WI38 (cell line): ENCODE measurements around the gene TM2D3.
"Not testable (repeated sequence)": the region's sequence is repeated elsewhere in the genome, so short reads cannot be mapped to it uniquely, and the experiment has no call there.

ENCODE experiments used
- H3K4me3 ChIP-seq: 2 replicates; pipeline ENCODE4 v1.5.1; 2011; ENCODE audit warnings: low read depth, mild to moderate bottlenecking, control low read depth, low read length
- CTCF ChIP-seq: IDR thresholded peaks from 2 replicates; pipeline ENCODE4 v1.5.1; 2012; ENCODE audit warnings: low read depth, mild to moderate bottlenecking, control low read depth, low read length

Gene TM2D3

DNA sequence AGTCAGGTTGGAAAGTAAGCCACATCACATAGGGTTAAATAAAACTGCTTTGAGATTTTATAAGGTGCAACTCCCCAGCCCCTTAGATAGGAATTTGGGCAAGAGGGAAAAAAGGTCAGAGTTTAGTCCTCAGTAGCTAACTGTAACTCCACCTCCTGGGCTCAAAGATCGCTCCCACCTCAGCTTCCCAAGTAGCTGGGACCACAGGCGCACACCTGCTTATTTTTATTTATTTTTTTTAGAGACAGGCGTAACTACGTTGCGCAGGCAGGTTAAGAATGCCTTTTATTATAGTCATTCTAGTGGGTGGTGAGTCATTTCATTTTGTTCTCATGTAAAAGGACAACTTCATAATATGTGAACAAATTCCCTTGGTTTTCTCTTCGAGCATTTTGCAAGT, 14.7 kb downstream of the TM2D3 start:
- no peak for TF ChIP-seq CTCF

GRCh38 chr15:101637038-101637437, 15.1 kb downstream of the TM2D3 start:
- TF ChIP-seq CTCF: no peak
- H3K4me3 ChIP-seq: no peak overlapping the region

More for the DNA sequence above, 14.7 kb downstream of the TM2D3 start:
- H3K4me3 ChIP-seq: no peak overlapping the region

DNA sequence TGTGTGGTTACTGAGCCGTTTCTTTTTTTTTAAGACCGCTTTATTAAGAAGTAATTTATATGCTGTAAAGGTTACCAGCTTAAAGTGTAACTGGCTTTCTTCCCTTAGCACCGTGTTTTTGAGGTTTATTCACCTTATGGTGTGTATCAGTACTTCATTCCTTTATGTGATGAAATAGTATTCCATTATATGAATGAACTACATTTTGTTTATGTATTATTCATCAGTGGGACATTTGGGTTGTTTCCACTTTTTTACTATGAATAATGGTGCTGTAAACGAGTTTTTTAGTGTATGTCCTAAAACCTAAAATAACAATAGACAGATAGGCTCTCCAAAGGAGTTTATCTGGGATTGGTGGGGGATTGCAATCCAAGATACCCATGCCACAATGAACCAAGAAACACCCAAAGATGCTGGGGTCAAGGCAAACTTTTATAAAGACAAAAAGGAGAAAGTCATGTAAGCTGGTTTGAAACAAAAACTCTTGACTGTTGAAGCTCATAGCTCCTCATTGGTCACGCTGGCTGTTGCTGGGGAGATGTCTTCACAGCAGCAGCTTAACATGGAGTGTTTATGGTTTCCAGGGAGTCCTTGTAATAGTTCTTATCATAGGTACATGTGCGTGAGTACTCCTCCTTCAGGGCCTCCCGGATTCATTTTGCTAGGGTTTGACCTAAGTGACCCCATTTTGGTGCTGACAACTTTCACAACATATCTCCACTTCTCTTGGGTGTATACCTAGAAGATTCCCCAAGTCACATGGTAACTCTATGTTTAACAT, 16.0 kb downstream of the TM2D3 start:
- no peak for TF ChIP-seq CTCF
- H3K4me3 ChIP-seq: no peak overlapping the region

- H3K4me3 ChIP-seq: no peak overlapping the region
- TF ChIP-seq CTCF: no peak
Observed at GRCh38 chr15:101633356-101633755, 18.8 kb downstream of the TM2D3 start.

DNA sequence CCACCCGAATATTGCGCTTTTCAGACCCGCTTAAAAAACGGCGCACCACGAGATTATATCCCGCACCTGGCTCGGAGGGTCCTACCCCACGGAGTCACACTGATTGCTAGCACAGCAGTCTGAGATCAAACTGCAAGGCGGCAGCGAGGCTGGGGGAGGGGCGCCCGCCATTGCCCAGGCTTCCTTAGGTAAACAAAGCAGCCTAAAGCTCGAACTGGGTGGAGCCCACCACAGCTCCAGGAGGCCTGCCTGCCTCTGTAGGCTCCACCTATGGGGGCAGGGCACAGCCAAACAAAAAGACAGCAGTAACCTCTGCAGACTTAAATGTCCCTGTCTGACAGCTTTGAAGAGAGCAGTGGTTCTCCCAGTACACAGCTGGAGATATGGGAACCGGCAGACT, 25.5 kb downstream of the TM2D3 start:
- not testable (repeated sequence) for H3K4me3 ChIP-seq

- H3K4me3 ChIP-seq: no peak overlapping the region
- TF ChIP-seq CTCF: no peak
Observed at GRCh38 chr15:101625980-101626379, 26.2 kb downstream of the TM2D3 start.

GRCh38 chr15:101625184-101625583, 27.0 kb downstream of the TM2D3 start:
- H3K4me3 ChIP-seq: no peak overlapping the region
- TF ChIP-seq CTCF: no peak
